ENCODE measurements around the gene P2RY12.
"Not testable (repeated sequence)": the region's sequence is repeated elsewhere in the genome, so short reads cannot be mapped to it uniquely, and the experiment has no call there.

The P2RY12 gene

DNA sequence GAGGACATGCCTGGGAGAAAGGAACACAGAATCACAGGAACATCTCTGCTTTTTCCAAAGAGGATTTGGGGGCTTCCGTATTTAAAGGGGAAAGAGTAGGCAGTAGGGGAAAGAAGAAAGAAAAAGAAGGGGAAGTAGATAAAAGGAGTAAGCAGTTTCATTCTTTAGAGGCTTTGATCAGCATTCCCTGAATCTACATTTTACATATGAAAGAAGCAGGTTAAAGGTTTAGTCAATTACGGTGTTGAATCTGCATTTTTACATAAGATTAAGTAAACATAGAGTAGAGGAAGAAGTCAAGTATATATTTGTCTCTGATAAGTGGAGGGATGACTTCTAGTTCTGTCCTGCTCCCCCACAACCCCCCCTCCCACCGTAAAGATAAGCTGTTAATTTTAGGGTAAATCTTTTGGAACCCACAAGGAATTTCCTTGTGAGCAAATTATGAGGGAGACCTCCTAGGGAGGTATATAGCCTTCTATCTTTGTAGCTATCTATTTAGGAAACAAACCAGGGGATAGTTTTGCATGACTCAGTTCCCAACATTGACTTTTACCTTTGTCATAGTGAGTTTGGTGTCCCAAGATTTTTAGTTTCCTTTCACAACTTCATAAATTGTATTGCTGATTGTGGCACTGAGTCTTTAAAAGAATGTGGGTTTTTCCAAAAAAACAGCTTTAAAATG is 8.7 kb upstream of the P2RY12 start:
- DNase-seq (ENCODE audit: low read depth), result no peak

DNA sequence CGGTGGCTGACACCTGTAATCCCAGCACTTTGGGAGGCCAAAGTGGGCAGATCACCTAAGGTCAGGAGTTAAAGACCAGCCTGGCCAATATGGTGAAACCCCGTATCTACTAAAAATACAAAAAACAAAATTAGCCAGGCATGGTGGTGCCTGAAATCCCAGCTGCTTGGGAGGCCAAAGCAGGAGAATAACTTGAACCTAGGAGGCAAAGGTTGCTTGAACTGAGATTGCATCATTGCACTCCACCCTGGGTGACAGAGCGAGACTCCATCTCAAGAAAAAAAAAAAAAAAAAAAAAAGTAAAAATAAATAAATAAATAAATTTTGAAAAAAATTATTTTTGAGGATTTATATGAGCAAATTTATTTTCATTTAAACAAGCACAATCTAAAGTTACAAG is 7.6 kb upstream of the P2RY12 start:
- not testable (repeated sequence) for DNase-seq (ENCODE audit: low read depth)

DNA sequence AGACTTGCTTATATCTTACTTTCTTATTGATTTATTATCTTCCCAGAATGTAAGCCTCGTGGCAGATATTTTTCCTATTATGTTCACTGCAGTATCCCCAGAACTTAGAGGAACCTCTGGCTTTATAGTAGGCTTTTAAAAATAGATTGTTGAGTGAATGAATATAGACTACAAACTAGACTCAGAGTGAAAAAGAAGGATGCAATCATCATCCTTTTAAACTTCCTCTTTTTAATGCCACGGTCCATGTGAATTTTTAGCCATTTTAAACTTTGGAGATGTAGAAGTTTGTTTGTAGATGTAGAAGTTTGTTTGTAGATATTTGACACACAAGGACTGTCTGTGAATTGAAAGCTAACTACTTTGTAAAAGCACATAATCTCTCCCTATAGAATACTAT is 7.2 kb upstream of the P2RY12 start:
- no peak for DNase-seq (ENCODE audit: low read depth)

DNA sequence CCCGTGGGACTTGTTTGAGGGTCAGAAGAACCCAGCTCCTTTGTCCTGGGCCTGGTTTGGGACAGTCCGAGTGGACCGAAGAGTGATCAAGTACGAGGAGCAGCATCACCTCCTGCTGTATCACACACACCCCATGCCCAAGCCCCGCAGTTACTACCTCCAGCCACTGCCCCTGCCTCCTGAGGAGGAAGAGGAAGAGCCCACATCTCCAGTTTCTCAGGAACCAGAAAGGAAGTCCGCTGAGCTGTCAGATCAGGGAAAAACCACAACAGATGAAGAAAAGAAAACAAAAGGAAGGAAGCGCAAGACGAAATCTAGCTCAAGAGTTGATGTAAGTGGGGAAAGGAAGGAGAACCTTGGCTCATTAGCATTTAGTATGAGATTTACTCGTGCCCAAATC is 3.3 kb upstream of the P2RY12 start:
- DNase-seq (ENCODE audit: low read depth), result no peak

DNA sequence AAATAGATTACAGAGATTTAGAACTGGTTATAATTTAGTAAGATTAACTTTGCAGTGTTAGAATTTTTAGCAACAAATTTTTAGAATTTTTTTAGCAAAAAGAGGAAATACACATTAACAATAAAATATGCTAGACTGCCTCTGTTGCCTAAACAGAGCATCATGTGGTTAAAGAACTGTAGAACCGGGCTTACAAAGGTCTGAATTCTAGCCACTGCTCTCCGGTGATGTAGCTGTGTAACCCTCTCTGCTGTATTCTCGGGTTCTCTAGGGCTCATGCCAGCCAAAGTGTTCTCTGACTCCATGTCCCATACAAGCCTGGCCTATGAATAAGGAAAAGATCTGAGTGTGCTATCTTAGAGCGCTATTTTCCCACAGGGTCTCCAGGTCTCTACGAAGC is 2.9 kb upstream of the P2RY12 start:
- DNase-seq (ENCODE audit: low read depth), result no peak

DNA sequence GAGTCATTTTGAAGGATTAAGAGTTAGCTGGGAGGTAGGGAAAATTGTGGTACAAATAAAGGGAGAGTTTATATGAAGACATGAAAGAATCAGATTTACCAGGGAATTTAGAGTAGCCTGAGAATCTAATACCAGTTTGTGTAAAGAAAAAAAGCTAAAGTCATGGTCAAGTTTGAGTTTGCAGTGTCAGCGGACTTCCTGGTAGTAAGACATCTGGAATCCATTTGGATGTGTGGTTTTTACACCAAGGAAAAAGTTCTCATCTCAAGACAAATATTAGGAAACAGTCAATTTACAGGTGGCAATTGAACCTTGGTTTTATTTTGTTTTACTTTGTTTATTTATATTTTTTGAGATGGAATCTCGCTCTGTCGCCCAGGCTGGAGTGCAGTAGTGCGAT is 1.5 kb upstream of the P2RY12 start:
- no peak for DNase-seq (ENCODE audit: low read depth)

DNA sequence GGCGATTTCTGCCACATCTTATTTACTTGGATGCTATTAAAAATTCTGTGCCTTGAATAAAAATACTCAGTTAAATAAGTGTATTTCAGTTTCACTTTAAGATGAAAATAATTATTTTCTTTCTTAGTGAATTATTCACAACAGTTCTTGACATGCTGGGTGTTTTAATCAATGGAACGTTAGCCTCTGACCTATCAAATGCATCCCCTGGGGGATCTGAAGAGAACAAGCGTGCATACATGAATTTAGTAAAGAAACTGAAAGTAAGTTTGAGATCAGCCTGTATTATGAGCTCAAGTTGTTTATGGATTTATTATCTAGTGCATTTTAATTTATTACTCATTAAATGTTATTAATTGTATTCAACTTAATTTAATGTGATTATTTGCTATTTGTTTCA is 597 bp downstream of the P2RY12 start:
- DNase-seq (ENCODE audit: low read depth), result no peak

DNA sequence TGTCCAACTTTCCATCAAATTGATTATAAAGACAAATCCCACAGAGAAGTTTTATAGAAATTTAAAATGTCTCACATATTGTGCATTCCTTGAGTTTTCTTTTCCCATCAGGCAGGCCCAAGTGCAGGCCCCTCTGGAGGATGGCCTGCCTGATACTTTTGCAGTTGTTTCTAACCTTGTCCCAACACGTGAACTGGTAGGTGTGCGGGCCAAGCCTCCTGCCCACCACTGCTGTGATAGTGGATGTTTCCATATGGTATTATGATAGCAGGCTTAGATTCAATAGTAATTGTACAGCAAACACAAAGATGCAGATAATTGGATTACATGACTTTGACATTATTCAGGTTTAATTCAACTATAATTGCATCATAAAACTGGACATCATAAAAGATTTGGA is 1.4 kb downstream of the P2RY12 start:
- no peak for DNase-seq (ENCODE audit: low read depth)

DNA sequence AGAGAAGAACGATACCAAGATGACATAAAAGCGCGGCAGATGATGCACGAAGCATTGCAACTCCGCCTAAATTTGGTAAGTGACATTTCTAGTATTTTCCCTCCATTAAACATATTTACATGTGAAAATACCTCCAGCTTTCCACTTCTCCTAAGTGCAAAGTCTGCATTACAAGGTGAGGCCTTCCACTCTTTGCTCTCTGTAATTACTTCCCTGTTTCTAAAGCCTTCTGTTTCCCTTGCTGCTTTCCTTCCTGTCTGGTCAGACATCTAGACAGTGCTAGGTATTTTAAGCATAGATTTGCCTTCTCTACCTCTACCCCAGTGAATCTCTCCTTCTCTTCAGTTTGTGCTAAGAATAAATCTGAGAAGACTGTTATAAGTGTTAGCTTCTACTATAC is 1.9 kb downstream of the P2RY12 start:
- DNase-seq (ENCODE audit: low read depth), result no peak

DNA sequence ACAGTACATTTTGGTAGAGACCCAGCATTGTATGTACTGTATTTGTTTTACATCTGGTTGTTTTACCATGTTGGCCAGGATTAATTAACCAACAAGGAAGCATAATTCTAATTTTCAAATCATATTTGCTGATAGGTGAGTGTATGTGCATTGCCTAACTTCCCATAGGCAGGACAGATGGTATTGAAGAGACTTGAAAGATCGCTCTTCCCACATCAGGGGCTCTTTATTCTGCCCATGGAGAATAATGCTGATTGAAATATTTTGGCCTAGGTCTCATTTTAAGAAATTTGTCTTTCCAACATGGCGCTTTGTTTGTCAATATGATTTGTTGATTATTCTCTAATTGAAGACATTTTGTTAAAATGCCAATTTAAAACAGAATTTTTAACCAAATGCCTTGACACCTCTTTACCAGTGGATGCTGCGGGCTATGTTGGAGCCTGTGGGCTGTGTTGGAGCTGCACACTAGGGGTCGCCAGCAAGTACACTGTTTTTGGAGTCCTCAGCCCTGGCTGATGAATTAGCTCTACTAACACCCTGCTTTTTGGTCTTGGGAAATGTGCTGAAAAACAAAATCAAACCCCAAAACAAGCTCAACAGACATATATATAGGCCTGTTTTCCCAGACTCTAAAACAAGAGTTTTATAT is 5.3 kb downstream of the P2RY12 start:
- DNase-seq (ENCODE audit: low read depth), result peak; percentile 32

DNA sequence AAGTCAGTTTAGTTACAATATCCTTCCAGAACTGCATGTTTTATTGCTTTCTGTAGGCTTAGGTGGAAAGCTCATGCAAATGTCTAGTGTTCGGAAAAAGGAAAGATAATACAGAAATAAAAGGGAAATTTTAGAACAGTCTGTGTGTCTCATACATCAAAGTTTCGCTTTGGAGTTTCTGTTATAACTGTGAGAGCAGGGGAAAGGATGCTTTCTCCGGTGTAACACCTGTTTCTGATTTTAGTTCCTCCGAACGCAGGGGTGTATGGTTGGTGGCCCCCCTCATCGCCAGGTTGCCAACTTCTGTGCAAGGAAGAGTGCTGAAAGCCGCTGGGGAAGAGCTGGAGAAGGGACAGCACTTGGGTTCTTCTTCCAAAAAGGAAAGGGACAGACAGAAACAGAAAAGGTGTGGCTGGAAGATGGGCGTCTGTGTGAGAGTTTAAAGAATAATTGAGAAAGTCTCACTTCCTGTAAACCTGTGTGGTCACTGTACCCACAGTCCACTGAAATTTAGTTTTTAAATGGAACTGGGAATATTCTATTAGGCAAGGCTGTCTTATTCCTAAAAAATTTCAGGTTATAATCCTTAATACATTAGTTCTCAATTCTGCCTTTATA is 6.7 kb downstream of the P2RY12 start:
- DNase-seq (ENCODE audit: low read depth), result no peak

DNA sequence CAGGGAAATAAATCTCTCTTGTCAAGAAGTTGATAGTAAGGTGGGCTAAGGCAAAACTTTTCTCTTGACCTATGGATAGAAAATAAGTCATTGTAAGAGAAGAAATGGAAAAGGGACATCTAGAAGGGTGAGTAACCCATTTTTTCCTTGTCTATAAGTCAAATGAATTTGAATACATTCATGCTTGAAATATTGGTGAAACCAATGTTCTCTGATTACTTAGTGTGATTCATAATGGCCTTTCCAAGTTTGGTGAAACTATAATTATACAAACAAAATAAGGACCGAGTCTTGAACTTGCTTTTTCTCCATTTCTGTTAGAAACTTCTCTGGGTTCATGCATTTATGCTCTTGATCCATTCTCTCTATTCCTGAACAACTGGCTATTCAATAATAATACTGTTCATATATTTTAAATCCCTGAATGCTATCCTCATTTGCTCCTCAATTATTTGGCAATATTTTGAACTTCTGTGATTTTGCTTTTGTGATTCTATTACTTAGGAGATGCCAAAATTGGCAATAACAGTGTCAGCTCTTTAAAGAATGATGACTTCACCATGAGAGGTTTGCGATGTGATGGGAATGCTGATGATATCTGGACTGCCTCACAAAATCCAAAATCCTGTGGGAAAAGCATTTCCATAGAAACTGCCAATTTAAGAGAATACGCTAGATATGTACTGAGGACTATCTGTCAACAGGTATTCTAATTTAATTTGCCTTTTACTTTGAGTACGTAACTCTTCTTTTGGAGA is 12.3 kb downstream of the P2RY12 start:
- DNase-seq (ENCODE audit: low read depth), result peak; percentile 47

DNA sequence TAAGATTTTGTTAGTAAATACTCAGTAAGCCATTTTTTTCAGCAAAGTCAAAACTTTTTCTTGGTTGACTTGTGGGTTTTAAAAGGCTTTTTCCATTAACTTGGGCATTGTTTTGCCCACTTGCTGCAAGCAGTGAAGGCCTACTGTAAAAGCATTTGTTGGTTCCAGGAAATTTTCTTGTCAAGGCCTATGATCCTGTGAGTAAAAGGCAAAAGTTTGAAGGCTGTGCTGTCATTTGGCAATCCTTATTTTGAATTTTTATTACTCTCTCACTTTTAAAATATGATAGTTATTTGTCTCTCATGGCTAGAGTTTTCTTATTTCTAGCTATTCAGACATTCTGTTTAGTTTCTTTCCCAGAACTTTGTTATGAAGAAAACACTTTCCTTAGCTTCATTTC is 13.0 kb downstream of the P2RY12 start:
- peak; percentile 49 for DNase-seq (ENCODE audit: low read depth)

DNA sequence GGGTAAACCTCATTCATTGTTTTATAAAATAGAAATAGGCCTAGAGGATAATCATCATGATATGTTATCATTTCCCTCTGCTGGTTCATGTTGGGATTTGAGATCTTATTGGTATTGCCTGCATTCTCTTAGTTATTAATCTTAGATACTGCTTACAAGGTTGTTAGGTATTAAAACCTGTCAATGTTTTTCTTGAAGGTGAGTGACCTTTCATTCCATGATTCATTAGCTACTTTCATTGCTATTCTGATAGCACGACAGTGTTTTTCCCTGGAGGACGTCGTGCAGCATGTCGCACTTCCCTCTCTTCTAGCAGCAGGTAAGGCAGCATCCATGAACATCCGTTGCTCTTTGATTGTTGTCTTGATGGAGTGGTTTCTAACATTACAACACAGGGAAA is 17.1 kb downstream of the P2RY12 start:
- no peak for DNase-seq (ENCODE audit: low read depth)

DNA sequence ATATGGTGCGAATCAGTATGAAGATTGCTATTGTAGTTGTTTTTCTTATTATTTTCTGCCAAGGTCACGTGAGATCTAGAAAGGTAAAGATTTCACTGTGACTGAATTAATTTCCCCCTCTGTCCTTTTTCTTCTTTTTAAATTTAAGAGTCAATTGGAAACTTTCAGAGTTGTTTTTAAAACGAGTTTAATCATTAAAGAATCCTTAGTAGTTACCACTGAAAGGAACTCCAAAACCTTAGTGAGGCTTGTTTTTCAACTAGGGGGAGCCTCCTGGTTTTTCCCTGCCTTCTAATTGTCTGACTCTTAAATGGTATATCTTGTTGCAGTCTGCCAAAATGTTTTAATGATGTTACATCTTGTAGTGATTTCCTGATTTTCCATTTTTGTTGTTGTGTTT is 17.6 kb downstream of the P2RY12 start:
- DNase-seq (ENCODE audit: low read depth), result no peak

DNA sequence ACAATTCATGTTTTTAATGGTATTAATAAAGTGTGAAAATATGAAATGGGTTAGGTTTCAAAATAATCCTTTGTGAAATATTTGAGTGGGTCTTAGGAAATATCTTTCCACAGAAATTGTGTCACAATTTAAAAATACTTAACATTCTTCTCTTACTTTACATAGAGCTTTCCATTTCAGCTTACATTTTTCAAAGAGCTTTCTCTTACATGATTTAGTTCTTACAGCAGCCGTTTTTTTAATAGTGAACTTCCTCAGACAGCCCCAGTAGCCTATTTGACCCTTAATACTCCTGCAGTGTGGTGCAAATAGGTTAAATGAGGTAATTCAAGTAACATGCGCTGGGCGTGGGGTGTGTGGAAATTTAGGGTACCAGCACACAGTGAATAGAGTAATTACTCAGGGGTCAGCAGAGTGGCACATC is 21.8 kb downstream of the P2RY12 start:
- DNase-seq (ENCODE audit: low read depth), result peak; percentile 70

DNA sequence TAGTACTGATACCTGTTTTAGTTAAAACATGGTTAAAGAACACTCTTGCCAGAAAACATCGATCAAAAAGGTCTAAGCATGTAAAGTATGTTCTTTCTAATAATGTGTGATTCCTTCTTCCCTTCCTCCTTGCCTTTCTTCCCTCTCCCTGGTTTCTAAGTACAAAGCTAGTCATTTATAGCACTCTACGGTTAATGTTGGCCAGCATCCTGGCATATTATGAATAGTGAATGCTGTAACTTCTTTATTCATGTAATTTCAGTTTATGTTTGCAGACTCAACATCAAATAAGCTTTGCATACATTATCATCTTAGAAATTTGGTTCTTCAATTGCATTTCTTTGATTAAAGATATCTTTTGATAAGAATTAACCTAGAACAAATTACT is 27.1 kb downstream of the P2RY12 start:
- peak; percentile 1 for DNase-seq (ENCODE audit: low read depth)

DNA sequence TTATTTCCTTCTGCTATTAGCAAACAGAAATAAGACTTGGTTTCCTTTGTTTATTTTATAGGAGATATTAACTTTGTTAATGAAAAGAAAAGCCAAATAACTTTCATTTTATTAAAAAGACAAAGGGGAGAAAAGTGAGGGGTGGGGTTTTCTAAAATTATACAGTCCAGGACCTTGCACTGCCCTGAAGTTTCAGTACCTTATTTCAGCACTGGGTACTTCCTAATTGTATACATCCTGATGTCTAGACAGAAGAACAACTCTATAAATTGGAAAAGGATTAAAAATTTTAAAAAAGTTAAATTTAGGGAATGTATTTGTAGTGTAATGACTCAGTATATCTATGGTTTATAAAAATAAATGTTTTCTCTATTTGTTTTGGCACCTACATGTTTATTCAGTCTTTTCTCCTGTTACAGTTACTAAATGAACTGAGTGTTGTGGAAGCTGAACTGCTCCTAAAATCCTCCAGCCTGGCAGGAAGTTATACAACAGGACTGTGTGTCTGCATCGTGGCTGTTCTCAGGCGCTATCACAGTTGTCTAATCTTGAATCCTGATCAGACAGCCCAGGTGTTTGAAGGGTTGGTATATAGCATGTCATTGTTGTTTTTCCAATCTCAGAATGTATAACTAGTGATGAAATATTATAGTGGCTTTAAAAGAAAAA is 27.6 kb downstream of the P2RY12 start:
- DNase-seq (ENCODE audit: low read depth), result peak; percentile 43

DNA sequence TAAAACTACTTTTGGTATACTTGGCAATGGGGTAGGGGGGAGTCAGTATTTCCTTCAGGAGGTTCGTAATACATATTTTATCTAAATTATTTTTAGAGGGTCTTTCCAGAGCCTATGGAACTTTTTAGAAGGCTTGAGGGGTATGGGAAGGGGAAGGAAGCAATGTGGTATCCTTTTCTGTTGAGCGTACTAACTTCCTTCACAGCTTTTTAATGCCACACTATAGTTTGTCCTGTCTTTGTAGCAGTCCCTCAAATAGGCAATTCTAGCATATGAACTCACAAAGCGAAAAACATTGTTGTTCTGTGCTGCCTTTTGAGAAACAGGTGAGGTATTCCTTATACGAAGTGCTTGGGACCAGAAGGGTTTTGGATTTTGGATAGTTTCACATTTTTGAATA is 32.9 kb downstream of the P2RY12 start:
- no peak for DNase-seq (ENCODE audit: low read depth)

DNA sequence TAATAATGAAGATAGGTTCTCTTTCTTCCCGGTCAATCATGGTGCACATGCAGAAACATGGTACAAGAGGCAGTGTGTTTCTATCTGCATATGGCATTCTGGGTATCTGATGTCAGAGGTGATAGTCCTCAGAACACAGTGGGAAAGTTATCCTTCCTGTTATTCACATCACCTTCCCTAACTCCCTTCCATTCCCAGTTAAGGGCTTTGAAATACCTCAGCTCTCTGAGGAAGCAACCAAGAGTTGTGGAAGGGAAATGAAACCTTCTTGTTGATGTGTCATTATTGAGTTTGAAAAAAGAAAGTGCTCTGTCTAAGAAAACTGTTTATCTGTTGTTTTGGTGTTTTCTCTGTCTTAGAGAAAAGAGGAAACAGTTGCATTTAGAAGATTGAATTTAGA is 33.3 kb downstream of the P2RY12 start:
- no peak for DNase-seq (ENCODE audit: low read depth)

DNA sequence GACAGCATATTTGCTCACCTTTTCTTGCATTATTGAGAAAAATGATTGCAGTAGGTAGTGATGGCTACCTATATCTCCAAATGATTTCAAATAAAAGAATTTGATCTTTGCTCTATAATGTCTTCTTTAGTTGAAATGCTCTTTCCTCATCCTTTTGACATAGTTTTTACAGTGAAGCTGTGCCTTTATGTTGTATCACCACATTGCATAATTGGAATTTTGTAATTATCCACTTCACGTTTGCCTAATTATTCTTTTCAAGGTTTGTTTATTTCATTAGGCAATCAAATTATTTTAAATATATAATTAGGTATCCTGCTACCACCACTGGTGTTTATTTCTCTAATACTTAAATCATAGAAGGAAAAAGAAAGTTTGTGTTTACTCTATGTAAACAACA is 33.9 kb downstream of the P2RY12 start:
- no peak for DNase-seq (ENCODE audit: low read depth)

DNA sequence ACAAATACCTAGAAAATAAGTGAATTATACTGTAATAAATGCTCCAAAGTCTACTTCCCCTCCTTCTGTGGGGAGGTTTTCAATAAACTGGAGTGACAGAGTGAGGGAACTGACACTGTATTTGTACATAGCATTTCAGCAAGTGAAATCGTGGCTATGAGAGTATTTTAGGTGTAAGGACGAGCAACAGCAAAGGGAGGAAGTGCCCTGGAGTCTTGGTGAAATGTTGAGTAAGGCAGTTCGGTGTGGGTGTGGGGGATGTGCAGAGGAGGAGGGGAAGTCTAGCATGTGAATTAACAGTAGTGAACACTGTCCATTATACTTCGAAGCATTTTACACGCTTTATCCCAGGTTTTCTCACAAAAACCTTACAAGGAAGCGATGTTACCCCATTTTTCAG is 37.1 kb downstream of the P2RY12 start:
- DNase-seq (ENCODE audit: low read depth), result no peak
